HG03066 (cell line): ENCODE data around the gene POP7.

ENCODE experiments used
- ATAC-seq: cut with Tn5 transposase; IDR thresholded peaks from one replicate; pipeline ENCODE4 v1.9.1; 2021; ENCODE audit warnings: low read depth; ENCODE audit not compliant: unreplicated experiment

POP7 gene

GRCh38 chr7:100678291-100678984, 27.5 kb upstream of the POP7 start:
- no peak for ATAC-seq

- no peak for ATAC-seq
Observed at GRCh38 chr7:100679129-100679926, 26.6 kb upstream of the POP7 start.

GRCh38 chr7:100679927-100680575, 25.9 kb upstream of the POP7 start:
- ATAC-seq, result no peak

GRCh38 chr7:100680576-100681271, 25.2 kb upstream of the POP7 start:
- ATAC-seq, result no peak

GRCh38 chr7:100681491-100682227, 24.3 kb upstream of the POP7 start:
- ATAC-seq, result no peak

- ATAC-seq, result no peak
Observed at GRCh38 chr7:100682228-100682741, 23.6 kb upstream of the POP7 start.

- ATAC-seq, result no peak
Observed at GRCh38 chr7:100682991-100683658, 22.8 kb upstream of the POP7 start.

GRCh38 chr7:100683659-100684533, 22.0 kb upstream of the POP7 start:
- ATAC-seq, result no peak

GRCh38 chr7:100684534-100685042, 21.3 kb upstream of the POP7 start:
- ATAC-seq, result no peak

GRCh38 chr7:100685049-100685605, 20.8 kb upstream of the POP7 start:
- ATAC-seq, result no peak

GRCh38 chr7:100685631-100686145, 20.2 kb upstream of the POP7 start:
- no peak for ATAC-seq

GRCh38 chr7:100686201-100686821, 19.6 kb upstream of the POP7 start:
- ATAC-seq, result no peak

- no peak for ATAC-seq
Observed at GRCh38 chr7:100686822-100687211, 19.1 kb upstream of the POP7 start.

GRCh38 chr7:100687261-100687660, 18.7 kb upstream of the POP7 start:
- ATAC-seq, result no peak

GRCh38 chr7:100687751-100688300, 18.1 kb upstream of the POP7 start:
- ATAC-seq, result no peak

- no peak for ATAC-seq
Observed at GRCh38 chr7:100688326-100688860, 17.5 kb upstream of the POP7 start.
